ENCODE data around the gene CA12. TPM values are rescaled to one million over a fixed set of nuclear protein-coding genes. Genes with fewer than 3 reads are reported as not detected.

Gene CA12
- total RNA-seq, 1 experiment from 2014 or later = 19.8 TPM

DNA sequence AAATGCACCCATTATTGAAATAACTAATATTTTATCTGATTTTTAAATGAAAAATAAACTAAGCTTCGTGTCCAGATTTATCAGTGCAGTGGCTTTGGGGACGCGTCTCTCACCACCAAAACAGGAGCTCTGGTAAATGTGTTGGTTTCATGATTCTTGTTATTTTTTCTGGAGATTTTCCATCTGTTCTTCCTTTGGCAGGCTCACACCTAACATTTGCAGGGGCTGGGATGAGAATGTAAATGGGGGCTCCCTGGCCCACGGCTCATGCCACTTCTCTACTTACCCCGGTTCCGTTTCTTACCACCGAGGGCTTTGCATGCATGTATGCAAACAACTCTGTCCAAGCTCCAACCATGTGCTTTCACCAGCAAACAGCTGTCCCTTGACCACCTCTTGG lies 30.9 kb upstream of the CA12 start:
- no peaks in the 10 kb centered on the region for H3K27me3 ChIP-seq (ENCODE audit: low read length)
- no peak overlapping the region for H3K9ac ChIP-seq (ENCODE audit: low read length)
- H3K4me1 ChIP-seq (ENCODE audit: insufficient read depth, low read length) = no peaks in the 10 kb centered on the region
- no peaks in the 10 kb centered on the region for H3K79me2 ChIP-seq (ENCODE audit: low read length)
- ATAC-seq (no peak), DNase-seq (no peak)
- BruUV-seq (replicated peaks) = no TSS peak
- intact Hi-C loops (cut with micrococcal nuclease) = no loop called here
- H3K9me3 ChIP-seq (ENCODE audit: low read length) = no peaks in the 10 kb centered on the region
- TF ChIP-seq EZH2phosphoT487 (IDR thresholded peaks at IDR 0.05; ENCODE audit: borderline replicate concordance, low read length) (no peak), EZH2 (IDR thresholded peaks at IDR 0.05; ENCODE audit: low read length, unreplicated experiment) (no peak), CTCF (conservative IDR thresholded peaks at IDR 0.05; ENCODE audit: low read depth, low read length) (no peak)
- H3K4me3 ChIP-seq (ENCODE audit: low read length) = no peak overlapping the region
- no peaks in the 10 kb centered on the region for H3K9me2 ChIP-seq (replicated peaks; ENCODE audit: low read length)
- H3K36me3 ChIP-seq (ENCODE audit: low read depth, low read length) = no peaks in the 10 kb centered on the region
- H3F3A ChIP-seq (ENCODE audit: low read length, unreplicated experiment) = no peaks in the 10 kb centered on the region
- no peaks in the 10 kb centered on the region for H4K20me1 ChIP-seq (ENCODE audit: low read length)
- no peak overlapping the region for H3K27ac ChIP-seq (ENCODE audit: low read length)
- ChIA-PET CTCF (no interaction called here), POLR2A (ENCODE audit: unreplicated experiment) (interaction anchor here (0.7 kb wide), 1 partner anchor 151 kb away, joined by 3 read pairs; no protein-coding TSS in a partner anchor)
- H3K4me2 ChIP-seq (ENCODE audit: low read length) = no peak overlapping the region
- H2AFZ ChIP-seq (ENCODE audit: low read length) = no peak overlapping the region

- no peaks in the 10 kb centered on the region for H3K36me3 ChIP-seq (ENCODE audit: low read depth, low read length)
- no peaks in the 10 kb centered on the region for H3K4me1 ChIP-seq (ENCODE audit: insufficient read depth, low read length)
- no peak for TF ChIP-seq EZH2phosphoT487 (IDR thresholded peaks at IDR 0.05; ENCODE audit: borderline replicate concordance, low read length)
- no peak for TF ChIP-seq CTCF (conservative IDR thresholded peaks at IDR 0.05; ENCODE audit: low read depth, low read length)
- no peak for TF ChIP-seq EZH2 (IDR thresholded peaks at IDR 0.05; ENCODE audit: low read length, unreplicated experiment)
- H3K27me3 ChIP-seq (ENCODE audit: low read length) = no peaks in the 10 kb centered on the region
- no peak overlapping the region for H3K27ac ChIP-seq (ENCODE audit: low read length)
- CTCF ChIA-PET = no interaction called here
- H2AFZ ChIP-seq (ENCODE audit: low read length) = no peak overlapping the region
- intact Hi-C loops (cut with micrococcal nuclease) = no loop called here
- H3F3A ChIP-seq (ENCODE audit: low read length, unreplicated experiment) = no peaks in the 10 kb centered on the region
- no peaks in the 10 kb centered on the region for H3K79me2 ChIP-seq (ENCODE audit: low read length)
- no peak overlapping the region for H3K4me2 ChIP-seq (ENCODE audit: low read length)
- no peak for DNase-seq
- H3K4me3 ChIP-seq (ENCODE audit: low read length) = no peak overlapping the region
- ATAC-seq = no peak
- no peaks in the 10 kb centered on the region for H3K9me2 ChIP-seq (replicated peaks; ENCODE audit: low read length)
- no peaks in the 10 kb centered on the region for H3K9me3 ChIP-seq (ENCODE audit: low read length)
- no peaks in the 10 kb centered on the region for H4K20me1 ChIP-seq (ENCODE audit: low read length)
- BruUV-seq (replicated peaks) = no TSS peak
- H3K9ac ChIP-seq (ENCODE audit: low read length) = no peak overlapping the region
- POLR2A ChIA-PET (ENCODE audit: unreplicated experiment) = interaction anchor here (0.7 kb wide), 1 partner anchor 151 kb away, joined by 3 read pairs; no protein-coding TSS in a partner anchor
These were observed 30.2 kb upstream of the CA12 start for GRCh38 chr15:63411866-63412265.

GRCh38 chr15:63409179-63409578 lies 27.5 kb upstream of the CA12 start:
- no peaks in the 10 kb centered on the region for H3K79me2 ChIP-seq (ENCODE audit: low read length)
- H3F3A ChIP-seq (ENCODE audit: low read length, unreplicated experiment) = no peaks in the 10 kb centered on the region
- CTCF ChIA-PET = no interaction called here
- H3K9me3 ChIP-seq (ENCODE audit: low read length) = no peaks in the 10 kb centered on the region
- no peaks in the 10 kb centered on the region for H3K9me2 ChIP-seq (replicated peaks; ENCODE audit: low read length)
- H3K27me3 ChIP-seq (ENCODE audit: low read length) = no peaks in the 10 kb centered on the region
- no peak overlapping the region for H3K27ac ChIP-seq (ENCODE audit: low read length)
- no peaks in the 10 kb centered on the region for H3K36me3 ChIP-seq (ENCODE audit: low read depth, low read length)
- H4K20me1 ChIP-seq (ENCODE audit: low read length) = no peaks in the 10 kb centered on the region
- no peak overlapping the region for H2AFZ ChIP-seq (ENCODE audit: low read length)
- DNase-seq = no peak
- ATAC-seq = no peak
- POLR2A ChIA-PET (ENCODE audit: unreplicated experiment) = no interaction called here
- no TSS peak for BruUV-seq (replicated peaks)
- no peak overlapping the region for H3K9ac ChIP-seq (ENCODE audit: low read length)
- H3K4me2 ChIP-seq (ENCODE audit: low read length) = no peak overlapping the region
- 0 out of 2 replicates have a peak, but pooled peaks cover 3% of the 10 kb centered on the region for H3K4me1 ChIP-seq (ENCODE audit: insufficient read depth, low read length)
- no peak for TF ChIP-seq CTCF (conservative IDR thresholded peaks at IDR 0.05; ENCODE audit: low read depth, low read length)
- no peak overlapping the region for H3K4me3 ChIP-seq (ENCODE audit: low read length)
- intact Hi-C loops (cut with micrococcal nuclease) = loop anchor here (10.0 kb wide), 1 partner anchor 56 kb away; no protein-coding TSS in a partner anchor

Measured in PC-3 (cell line).